IPS-NIHi7 (cell line): ENCODE measurements around the gene STK33.

ENCODE experiments used
- DNase-seq: peaks from one replicate; pipeline ENCODE4 v3.0.0; 2012; ENCODE audit warnings: mixed read lengths; ENCODE audit errors: extremely low spot score

STK33 gene

DNA sequence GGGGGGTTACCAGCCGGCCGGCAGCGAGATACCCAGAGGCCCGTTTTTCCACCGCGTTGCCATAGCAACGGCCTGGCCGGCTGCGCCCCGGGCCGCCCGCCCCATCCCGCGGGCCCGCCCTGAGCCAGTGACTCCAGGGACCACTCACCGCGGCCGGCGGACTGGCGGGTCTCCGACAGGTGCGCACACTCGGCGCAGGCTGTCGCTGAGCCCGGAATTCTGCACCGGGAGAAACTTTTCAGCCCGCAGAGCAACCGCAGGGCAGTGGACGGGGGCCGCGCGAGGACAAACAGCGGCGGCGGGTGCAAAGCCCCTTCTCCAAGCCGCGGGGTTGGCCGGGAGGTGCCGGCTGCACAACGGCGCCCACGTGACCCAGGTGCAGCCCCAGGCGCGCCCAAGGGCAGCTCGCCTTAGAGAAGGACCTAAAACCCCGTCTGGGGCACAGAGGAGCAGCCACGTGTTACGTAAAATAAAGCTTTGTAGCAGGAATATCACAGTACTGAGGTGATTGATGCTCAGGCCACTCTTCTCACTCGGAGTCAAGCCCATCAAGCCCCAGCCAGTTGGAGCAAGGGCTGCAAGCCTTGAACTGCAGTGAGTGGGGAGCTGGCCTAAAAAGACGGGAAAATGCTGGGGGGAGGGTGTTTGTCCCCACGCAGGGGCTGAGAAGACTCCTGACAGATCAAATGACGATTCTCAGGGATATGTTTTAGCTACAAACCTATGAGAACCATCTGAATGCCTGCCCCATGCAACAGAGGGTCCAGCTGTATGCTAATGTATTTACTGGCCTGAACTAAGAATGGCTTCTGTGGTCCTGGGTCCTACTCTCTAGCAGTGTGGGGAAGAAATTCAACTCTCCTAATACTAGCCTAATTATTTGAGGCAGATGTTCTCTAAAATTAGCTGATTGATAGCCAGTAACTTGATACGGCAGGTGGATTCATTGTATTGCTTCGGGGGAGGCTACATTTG is at the start of gene STK33:
TSS of gene STK33 (minus strand) at position 294 of the 975 bp plus-strand sequence. CDS start 119,323 bp downstream, outside the sequence.
- DNase-seq: peak; percentile 89

DNA sequence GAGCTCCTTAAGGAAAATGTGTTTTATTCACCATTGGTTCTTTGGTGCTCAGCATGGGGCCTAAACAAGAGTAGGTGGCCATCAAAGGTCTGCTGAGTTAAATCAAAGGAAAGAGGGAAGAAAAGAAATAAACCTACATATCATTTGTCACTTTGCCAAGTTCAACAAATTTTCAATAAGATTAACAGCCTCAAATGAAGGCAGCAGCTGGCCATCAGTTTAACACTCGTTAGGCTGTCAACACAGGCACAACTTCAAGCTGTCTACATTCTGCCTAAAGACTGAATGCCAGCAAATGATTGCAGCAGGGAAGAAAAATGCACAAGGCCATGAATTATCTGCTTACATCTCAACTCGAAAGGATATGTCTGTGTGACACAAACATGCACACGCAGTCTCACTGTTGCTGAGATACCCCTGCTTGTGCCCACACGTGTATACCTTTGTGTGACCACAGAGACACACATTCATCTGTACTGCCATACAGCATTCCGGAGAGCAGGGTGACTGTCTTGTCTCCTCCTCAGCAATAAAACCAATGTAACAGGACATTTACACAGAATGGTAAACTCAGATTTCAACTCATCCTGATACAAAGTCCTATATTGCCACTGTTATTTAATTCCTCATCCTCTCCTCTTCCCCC is 48.3 kb upstream of the STK33 start:
- no peak for DNase-seq

DNA sequence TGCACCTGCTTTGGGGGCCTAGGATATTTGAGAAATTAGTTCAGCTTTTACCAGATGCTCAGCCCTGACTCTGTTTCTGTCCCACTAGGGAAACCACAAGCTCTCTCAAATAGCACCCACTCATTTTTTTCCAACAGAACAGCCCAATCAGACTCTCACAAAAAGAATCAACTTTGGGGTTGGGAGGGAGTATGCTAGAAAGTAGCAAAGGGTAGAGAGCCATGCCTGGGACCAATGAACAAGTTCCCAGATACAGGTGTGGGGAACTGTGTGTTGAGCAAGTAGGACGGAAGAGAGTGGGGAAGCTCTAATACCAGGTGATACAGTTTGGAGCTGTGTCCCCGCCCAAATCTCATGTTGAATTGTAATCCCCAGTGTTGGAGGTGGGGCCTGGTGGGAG is 47.3 kb upstream of the STK33 start:
- no peak for DNase-seq

DNA sequence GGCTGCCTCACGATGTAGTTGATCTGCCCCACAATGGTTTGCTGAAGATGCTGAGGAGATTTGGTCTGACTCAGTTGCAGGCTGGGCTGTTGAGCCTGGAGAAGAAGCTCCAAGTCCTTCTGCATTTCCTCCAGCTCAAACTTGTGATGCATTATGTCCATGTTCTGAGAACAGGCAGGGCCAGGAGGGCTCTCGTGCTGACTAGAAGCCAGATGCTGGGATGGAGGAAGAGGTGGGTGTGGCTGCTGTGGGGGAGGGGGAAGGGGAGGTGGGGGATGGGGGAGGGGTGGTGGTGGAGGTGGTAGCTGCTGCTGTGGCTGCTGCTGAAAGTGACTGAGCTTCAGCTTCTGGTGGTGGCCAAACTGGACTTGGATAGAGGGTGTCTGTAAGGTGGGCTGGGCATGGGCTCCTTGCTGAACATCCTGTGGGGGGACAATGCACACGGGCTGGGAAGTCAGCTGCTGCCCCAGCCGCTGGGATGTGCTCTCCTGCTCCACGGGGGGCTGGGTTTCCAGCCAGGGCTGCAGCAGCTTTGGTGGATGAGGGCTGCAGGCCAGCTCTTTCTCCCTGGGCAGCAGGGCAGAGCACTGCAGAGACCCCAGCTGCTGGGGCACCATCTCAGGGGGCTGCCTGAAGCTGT is 46.4 kb upstream of the STK33 start:
- DNase-seq: peak; percentile 72

DNA sequence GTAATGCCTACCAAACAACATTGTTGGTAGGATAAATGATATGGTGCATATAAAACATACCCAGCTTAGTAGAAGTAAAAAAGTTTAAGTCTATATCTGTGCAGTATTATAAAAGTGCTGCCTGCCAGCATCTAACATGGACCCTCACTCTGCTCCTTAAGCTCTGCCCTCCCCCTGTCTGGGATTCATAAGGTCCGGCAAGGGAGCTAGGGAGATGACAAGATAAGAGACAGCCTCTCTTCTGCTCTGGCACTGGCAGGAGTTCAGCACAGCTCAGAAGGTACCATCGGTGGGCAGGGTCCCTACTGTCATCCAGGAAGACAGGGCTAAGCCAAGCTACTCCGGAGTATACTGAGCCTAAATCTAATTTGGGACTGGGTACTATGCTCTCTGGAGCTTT is 45.6 kb upstream of the STK33 start:
- no peak for DNase-seq

DNA sequence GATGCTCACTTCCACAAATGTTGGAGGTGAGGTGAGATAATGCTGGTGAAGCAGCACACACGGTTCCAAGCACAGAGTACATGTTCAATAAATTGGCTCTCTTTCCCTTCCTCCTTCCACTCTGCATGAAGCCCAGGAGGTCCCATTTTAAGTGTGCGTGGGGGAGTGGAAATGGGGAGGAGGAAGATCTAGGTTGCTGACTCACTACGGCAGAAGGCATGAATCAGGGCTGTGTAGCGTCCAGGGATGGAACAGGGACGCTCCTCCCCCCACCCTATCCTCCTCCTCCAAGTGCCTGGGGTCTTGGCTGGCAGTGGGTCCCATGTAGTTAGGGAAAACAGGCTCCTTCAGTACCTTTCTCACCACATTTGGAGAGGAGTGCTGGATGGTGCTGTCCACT is 44.3 kb upstream of the STK33 start:
- DNase-seq: no peak

DNA sequence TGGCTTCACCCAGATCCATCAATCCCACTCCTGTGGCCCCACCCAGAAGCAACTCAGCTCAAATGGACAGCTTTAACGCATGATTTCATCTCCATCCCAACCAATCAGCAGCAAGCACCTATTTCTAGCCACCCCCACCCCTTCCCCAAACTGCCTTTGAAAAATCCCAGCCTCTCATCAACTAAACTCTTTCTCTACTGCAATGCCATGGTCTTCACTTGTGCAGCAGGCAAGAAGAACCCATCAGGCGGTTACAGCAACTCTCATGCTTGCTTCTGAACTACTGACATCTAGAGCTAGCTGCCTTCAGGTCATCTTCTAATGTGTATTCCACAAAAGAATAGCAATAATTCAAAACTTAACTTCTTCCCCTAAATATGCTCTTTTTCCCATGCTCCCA is 42.1 kb upstream of the STK33 start:
- DNase-seq: no peak

DNA sequence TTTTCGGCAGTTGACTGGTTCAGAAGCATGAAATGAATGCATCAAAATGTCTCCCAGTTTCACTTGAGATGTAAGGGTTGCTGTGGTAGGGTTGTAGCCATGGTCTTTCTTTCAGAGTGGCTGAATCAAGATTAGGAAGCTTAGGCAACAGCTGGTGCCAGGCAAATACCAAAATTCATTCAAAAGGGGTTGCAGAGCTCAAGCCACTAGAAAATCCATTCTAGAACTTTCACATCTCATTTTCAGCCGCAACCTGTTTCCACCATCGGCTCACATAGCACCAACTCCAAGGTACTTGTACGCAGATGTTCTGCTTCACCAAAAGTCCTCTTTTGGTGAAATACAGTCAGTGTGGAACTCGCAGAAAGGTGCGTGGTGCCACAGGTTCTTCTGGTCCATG is 40.5 kb upstream of the STK33 start:
- DNase-seq: no peak

DNA sequence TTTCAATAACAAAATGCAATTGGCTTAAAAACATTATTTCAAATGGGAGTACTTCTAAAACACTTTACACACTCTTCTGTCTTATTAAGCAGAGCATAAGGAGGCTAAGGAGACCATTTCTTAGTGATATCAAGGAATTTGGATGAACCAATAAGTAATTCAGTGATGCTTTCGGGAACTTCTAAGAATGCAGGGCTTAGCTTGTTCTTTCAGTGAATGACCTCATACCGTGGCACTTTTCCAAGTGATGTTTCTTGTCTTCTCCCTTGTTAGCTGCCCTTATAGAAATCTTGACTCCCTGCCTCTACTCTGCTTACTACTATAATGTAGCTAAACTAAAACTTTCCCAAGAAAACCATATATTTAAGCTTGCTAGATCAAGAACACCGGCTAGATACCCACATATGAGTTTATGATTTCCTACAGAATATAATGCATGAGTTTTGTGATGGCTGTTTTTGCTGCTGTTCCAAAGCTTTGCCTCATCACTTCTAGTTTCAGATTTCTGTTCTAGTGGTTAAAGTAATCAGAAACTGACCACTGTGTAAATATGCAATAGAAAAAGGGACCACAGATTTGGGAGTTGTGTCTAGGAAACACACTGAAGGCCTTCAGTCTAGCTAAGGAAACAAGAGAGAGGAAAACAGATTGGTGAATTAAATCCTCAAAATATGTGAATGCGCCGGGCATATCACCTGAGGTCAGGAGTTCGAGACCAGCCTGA is 37.5 kb upstream of the STK33 start:
- no peak for DNase-seq

DNA sequence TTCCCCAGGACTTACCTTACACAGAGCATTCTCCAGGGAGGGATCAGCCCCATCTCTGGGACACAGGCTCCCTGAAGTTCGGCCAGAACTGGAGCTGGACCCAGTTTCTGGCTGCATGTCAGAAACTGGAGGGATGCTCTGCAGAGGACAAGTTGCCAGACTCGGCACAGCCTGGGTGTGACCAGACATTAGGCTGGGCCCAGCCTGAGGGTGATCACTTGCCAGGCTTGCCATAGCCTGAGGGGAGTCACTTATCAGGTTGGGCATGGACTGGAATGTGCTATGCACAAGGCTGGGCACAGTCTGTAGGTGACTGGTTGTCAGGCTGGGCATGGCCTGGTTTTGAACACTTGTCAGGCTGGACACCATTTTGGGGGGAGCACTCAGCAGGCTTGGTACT is 30.7 kb upstream of the STK33 start:
- DNase-seq: no peak

DNA sequence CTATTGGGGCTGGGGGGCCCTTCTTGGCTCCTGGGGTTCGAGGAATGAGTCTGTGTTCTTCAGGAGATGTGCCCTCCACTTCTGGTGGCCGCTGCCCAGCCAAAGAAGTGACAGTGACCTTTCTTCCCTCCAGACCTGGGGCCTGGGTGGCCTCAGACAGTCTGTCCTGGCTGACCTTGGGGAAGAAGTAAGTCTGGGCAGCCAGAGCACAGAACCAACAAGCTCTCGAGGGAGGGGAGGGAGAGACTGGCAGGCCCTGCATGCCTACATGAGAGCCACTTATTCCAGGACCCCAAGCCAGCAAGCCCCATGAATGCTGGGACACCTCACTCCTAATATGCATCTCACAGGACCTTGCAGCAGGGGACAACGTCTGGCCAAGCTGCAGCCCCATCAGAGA is 27.1 kb upstream of the STK33 start:
- DNase-seq: no peak

DNA sequence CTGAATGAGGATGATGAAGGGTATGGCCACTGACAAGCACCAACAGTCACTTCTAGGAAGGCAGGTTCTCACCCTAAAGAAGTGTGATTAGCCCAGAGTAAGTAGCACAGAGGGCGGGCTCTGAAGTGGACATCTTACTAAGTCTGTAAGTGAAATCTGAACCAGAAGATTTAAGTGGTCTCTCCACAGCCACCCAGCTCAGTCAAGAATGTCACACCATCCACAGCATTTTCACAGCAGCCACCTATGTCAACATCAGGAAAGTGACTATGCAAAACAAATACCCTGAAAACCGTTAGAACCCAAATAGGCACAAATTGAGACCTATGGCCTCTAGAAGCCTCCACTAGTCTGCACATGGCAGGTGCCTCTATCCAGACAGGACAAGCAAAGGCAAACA is 23.0 kb upstream of the STK33 start:
- no peak for DNase-seq

DNA sequence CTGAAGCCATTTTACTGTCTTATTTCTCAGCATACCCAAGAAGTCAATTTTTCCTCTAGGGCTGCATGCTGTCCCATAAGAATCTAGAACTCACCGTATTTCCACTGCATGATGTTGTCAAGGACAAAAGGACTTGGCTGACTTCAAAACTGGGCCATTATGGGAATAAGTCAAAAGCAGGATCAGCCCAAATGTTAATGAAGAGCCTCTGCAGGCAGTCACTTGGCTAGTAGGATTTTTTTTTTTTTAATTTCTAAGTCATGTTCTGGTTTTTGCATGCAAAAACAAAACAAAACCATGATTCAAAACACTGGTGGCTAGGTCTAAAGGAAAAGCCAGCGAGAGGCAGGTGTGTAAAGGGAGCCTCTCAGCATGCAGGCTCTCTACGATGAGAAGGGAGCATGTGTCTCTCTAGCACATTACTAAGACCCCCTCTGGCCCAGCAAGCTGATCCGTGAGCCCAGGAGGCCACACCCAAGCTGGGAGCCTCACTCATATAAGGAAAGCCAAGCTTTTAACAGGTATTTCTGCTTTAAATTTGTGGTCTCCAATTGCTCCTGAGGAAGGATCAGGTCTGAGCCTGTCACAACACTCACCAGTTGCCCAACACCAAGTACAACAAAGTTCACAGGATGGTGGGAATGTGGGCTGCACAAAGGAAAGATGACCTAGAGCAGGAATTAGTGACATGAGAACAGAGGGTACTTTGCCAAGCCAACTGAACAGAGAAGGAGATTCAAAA is 21.4 kb upstream of the STK33 start:
- DNase-seq: no peak

DNA sequence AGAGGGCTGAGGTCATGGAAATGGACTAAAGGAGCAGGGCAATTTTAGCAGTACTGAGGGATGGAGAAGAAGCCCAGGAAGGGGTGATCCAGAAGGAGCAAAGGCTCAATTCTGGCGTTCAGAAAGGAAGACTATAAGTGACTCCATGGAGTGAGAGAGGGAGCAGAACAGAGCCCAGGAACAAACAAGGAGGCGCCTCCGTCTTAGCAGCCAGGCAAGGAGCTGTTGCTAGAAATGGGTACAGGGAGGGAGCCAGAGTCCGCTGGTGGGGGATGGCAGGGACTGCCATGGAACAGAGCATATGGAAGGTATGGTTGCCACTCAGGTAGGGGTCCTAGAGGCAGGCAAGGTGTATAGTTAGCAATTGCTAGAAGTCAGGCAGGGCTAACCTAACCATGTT is 20.5 kb upstream of the STK33 start:
- no peak for DNase-seq

DNA sequence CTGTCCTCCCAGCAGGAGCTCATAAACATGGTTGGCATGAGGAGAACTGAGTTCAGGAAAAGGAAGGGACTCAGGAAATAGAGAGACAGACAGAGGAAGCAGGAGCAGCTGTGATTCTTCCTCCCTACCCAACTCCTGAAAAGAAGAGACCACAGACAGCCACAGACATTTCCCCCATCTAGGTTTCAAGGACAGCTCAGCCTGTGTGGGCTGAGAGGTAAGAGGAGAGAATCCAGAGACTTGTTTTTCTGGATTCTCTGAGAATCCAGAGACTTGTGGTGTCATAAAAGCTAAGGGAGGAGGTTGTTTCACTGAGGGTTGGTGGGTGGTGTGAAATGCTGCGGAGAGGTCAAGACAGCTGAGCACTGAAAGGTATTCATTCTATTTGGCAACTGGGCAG is 19.0 kb upstream of the STK33 start:
- no peak for DNase-seq

DNA sequence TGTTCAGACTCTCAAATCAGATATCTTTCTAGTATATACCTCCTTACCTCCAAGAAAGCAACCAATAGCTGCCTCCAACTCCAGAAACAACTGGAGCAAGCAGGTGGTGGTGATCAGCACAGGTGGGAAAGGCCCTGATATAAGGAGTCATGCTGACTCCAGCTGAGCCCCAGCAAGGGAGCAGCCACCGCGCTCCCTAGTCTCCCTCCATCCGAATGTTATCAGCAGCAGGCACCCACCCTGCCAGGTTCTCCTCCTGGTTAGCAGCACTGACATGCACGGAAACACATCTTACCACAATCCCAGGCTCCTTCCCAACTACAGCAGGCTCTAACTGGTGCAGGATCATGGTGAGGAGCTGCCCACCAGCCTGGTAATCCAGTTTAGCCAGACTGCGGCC is 18.5 kb upstream of the STK33 start:
- DNase-seq: no peak

DNA sequence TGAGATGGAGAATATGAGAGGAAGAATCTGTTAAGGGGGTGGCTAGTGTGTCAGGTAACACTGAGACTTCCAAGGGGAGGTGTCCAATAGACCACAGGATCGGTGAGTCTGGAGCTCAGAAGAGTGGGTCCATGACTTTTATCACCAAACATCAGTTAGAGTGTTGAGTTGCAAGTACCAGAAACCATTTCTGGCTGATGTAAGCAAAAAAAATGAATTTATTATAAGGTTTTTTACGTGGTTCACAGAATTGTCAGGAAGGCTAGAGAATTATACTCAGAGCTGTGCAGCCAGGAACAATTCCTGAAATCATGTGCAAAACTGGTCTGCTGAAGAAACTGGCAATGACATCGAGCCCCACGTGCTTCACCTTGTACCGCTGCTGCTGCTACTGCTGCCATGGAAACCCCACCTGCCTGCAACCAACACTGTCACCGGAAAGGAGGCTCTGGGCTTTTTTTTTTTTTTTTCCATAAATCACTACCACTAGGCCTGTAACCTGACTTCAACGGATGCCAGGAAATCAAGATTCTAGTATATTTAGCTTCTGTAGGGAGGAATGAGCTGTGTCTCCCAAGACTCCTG is 16.6 kb upstream of the STK33 start:
- no peak for DNase-seq

DNA sequence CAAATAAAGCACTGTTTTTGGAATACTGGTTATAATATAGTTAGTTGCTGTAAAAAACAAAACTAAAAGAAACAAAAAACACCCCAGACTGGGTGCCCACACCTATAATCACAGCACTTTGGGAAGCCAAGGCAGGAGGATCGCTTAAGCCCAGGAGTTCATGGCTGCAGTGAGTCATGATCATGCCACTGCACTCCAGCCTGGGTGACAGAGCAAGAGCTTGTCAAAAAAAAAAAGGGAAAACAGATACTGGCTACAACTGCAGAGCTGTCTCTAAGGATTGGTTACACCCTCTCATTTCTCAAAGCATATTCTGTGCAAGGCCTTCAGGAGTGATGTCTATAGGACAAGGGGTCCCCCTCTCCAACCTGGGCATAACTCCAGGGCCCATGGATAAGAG is 14.6 kb upstream of the STK33 start:
- DNase-seq: no peak

DNA sequence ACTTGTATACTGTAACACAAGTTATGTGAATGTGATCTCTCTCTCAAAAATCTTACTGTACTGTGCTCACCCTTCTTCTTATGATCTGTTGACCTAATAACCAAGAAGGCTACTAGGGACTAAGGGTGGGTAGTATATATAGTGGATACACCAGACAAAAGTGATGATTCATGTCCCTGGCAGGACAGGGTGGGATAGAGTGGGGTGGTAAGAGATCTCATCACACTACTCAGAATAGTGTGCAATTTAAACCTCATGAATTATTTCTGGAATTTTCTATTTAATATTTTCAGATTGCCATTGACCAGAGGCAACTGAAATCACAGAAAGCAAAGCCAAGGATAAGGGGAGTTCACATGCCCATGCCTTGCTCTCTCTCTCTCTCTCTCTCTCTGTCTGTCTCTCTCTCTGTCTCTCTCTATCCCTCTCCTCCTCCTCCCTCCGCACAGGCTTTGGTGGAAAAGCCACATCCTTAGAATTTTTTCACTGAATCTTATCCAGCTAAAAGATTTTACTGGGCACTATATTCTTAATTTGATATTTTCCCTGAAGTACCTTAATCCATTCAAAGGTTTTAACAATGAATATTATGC is 12.0 kb upstream of the STK33 start:
- no peak for DNase-seq

DNA sequence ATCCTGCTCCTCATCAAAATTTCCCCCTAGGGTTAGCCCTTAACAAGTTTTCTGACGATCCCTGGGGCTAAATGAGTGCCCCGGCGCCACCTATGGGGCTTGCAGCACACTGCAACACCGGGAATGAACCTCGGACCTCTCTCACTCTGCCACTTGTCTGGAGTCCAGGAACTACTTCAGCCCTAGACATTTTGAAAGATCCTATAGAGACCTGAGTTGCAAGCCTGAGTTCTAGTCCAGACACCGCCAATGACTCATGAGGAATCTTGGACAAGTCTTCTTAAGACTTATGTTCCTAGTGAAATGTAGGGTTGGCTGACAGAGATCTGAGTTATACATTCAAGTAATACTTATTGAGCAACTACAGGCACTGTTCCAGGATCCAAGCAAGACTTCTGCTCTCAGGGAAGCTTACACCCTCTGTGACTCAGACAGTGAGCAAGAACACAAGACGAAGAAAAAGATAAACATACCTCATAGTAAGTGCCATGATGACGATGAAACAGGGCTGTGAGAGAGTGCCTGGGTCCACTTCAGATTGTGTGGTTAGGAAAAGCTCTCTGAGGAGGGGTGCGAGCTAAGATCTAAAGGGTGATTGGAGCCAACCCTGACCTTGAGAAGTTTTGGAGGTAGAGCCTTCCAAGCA is 10.2 kb upstream of the STK33 start:
- DNase-seq: peak; percentile 78
